T47D (cell line): Measurements from ENCODE around the gene MCAT.

Experiments
- DNase-seq, 2 experiments: peaks; one replicate each; pipeline versions ENCODE4 v3.0.0 to v3.0.0-alpha.2; 2011 to 2012; ENCODE audit warnings: low read depth in 1 of 2, low spot score in 1 of 2
- JUND ChIP-seq: IDR thresholded peaks from 2 replicates; pipeline ENCODE4 v1.6.1; 2012; ENCODE audit warnings: low read depth
- in situ Hi-C: cut with HindIII; loops from 2 replicates; pipeline ENCODE4 v1.10.0; 2016; ENCODE audit warnings: low sequenced_read_pairs, low pct_unique_long_range_greater_than_20kb

Gene MCAT

DNA sequence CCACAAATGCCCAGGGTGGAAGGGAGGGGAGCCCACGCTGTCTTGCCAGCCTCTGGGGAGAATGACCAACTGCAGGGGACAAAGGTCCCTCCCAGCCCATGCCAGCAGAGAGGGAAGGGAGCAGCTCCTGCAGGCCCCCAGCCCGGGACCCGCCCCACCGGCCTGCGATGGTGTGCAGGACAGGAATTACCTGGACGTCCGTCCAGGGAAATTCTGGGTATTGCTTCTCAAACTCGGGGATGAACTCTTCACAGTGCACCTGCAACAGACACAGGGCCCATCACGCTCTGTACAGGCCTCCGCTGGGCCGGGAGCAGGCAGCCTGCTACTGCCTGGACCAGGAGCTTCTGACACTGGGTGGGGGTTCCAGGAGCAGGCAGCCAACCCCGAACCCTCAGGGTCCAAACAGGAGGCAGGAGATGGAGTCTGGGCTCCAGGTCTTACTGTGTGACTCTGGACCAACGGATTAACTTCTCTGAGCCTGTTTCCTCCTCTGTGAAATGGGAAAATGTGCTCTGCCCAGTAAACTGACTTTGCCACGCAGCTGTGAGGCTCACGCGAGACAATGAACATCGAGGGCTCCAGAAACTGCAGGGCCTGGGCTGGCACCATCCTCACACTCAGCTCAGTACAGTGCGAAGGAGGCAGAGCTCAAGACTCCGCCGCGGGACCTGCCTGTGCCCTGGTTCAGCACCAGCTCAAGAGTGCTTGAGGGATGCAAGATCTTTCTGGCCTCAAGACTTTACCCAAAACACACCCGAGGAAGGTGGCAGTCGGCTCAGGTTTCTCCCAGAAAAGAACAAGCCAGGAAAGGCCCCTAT is 26.3 kb upstream of the MCAT start:
- no peak for TF ChIP-seq JUND
- no peak for DNase-seq
- in situ Hi-C loops = no loop called here

- in situ Hi-C loops = no loop called here
- TF ChIP-seq JUND = no peak
- no peak for DNase-seq
Observed at GRCh38 chr22:43168471-43169309, 25.5 kb upstream of the MCAT start.

DNA sequence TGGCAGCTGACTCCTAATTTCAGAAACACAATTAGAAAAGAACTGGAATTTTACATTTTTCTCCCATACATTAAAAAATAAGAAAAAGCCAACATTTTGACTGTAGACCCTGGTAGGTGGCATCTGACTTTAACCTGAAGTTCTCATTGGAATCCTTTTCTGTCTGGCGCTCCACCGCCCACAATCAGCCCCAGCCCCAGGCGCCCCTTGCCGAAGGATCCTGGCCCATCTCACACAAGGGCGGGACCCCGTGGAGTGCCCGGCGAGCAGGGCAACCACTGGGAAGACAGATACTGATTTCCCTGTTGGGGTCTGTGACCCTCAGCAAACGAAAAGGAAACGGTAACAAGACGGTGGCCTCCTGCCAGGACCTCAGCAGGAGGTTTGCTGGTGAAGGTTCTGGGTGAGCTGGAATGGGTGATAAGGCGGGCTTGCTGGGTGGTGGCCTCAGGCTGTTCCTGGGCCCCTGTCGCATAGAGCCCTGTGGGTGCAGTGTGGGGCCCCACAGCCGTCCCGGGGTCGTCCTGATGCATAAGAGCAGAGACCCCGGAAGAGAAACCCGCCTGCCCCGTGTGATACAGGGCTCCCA is 23.9 kb upstream of the MCAT start:
- no peak for TF ChIP-seq JUND
- no peak for DNase-seq
- in situ Hi-C loops = no loop called here

GRCh38 chr22:43166132-43166930 is 23.1 kb upstream of the MCAT start:
- DNase-seq = no peak
- no peak for TF ChIP-seq JUND
- in situ Hi-C loops = no loop called here

DNA sequence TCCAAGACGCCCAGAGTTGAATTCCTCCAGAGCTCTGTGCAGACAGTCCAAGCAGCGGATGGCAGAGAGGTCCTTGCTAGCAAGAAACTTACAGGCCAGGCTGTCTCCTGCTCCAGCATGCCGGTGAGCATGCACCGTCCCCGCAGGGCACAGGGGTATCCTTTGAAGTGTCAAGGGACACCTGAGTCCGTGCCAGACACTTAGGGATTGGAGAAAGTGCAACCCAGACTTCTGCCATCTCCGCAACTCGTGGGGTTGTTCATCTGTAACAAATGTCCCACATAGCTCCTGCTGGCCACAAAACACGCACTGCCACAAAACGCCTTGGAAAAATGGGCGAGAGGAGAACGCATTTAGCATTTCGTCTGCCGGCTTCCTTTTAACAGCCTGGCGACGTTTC is 21.4 kb upstream of the MCAT start:
- no peak for TF ChIP-seq JUND
- in situ Hi-C loops = no loop called here
- no peak for DNase-seq

GRCh38 chr22:43163241-43163795 is 20.1 kb upstream of the MCAT start:
- DNase-seq = no peak
- in situ Hi-C loops = no loop called here
- no peak for TF ChIP-seq JUND

GRCh38 chr22:43162412-43163150 is 19.4 kb upstream of the MCAT start:
- no peak for TF ChIP-seq JUND
- in situ Hi-C loops = no loop called here
- no peak for DNase-seq

GRCh38 chr22:43160497-43161126 is 17.4 kb upstream of the MCAT start:
- in situ Hi-C loops = no loop called here
- no peak for TF ChIP-seq JUND
- no peak for DNase-seq

DNA sequence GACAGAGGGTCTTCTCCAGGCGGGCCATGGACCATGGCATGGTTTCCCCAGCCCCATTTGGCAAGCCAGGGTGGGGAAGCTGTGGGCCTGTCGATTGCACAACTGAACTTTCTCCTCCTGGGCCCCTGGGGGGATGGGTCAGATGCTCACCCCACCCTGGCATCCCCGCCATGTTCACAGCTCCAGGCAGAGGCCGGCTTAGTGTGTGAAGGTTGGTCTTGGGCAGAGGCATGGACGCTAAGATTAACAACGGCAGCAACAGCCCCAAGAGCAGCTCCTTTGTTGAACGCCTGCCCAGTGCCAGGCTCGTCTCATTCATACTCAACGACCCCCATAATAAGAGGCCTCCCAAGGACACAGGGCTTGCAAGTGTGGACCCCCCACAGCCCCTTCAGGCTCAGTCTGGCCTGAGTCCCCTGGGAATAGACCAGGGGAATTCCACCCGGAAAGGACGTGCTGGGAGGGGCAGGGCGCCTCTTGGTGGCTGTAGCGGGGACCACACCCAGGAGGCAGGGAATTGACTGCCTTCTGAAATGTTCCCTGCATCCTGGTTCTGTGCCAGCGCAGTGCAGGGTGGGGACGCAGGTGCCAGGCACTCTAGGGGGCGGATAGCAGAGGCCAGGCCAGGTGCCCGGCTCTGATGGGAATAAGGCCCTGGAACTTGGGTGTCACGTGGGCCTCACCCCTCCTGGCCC is 16.4 kb upstream of the MCAT start:
- no peak for TF ChIP-seq JUND
- in situ Hi-C loops = no loop called here
- no peak for DNase-seq

GRCh38 chr22:43158778-43159483 is 15.7 kb upstream of the MCAT start:
- no peak for DNase-seq
- no peak for TF ChIP-seq JUND

More at GRCh38 chr22:43158778-43159483, 15.7 kb upstream of the MCAT start:
- in situ Hi-C loops = no loop called here
